ENCODE results near the gene ATP5F1B.
"Not testable (repeated sequence)": the region's sequence is repeated elsewhere in the genome, so short reads cannot be mapped to it uniquely, and the experiment has no call there.

Gene ATP5F1B

DNA sequence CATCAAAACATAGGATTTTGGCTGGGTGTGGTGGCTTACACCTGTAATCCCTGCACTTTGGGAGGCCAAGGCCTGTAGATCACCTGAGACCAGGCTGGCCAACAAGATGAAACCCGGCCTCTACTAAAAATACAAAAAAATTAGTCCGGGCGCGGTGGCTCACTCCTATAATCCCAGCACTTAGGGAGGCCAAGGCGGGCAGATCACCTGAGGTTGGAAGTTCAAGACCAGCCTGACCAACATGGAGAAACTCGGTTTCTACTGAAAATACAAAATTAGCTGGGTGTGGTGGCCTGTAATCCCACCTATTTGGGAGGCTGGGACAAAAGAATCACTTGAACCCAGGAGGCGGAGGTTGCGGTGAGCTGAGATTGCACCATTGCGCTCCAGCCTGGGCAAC is 2.2 kb upstream of the ATP5F1B start:
- DNase-seq (ENCODE audit: low read depth) = not testable (repeated sequence)

GRCh38 chr12:56645201-56645716 is 525 bp downstream of the ATP5F1B start:
- DNase-seq (ENCODE audit: low read depth) = no peak

GRCh38 chr12:56644654-56645053 is 1.1 kb downstream of the ATP5F1B start:
- no peak for DNase-seq (ENCODE audit: low read depth)

DNA sequence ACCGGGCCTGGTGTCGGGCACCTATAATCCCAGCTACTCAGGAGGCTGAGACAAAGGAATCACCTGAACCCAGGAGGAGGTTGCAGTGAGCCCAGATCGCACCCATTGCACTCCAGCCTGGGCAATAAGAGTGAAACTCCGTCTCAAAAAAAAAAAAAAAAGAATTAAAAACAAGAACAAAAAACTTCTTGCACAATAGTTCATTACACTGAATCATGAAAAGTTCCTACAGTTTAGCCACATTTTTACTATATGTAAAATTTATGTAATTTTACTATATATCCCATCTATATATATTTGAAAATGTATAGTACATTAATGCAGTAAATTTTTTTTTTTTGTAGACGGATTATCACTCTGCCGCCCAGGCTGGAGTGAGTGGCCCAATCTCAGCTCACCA is 4.6 kb downstream of the ATP5F1B start:
- no peak for DNase-seq (ENCODE audit: low read depth)

DNA sequence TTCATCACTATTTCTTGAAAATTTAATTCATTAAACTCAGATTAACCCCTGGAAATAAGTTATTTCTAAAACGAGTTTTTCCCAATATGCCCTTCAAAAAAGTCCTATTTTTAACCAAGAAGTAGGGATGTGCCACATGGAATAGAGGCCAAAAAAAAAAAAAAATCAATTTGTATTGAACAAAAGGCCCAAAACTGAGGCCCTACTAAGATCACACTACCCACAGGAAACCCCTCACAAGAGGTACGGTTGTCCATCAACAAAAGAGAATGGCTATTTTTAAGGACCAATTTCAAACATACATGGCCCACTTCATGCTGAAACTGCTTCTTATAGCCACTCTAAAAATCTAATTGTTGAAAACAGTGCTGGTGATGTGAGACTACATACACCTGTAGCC is 8.2 kb downstream of the ATP5F1B start:
- no peak for DNase-seq (ENCODE audit: low read depth)

GRCh38 chr12:56636675-56637540 is 8.9 kb downstream of the ATP5F1B start:
- DNase-seq (ENCODE audit: low read depth) = peak; percentile 88

DNA sequence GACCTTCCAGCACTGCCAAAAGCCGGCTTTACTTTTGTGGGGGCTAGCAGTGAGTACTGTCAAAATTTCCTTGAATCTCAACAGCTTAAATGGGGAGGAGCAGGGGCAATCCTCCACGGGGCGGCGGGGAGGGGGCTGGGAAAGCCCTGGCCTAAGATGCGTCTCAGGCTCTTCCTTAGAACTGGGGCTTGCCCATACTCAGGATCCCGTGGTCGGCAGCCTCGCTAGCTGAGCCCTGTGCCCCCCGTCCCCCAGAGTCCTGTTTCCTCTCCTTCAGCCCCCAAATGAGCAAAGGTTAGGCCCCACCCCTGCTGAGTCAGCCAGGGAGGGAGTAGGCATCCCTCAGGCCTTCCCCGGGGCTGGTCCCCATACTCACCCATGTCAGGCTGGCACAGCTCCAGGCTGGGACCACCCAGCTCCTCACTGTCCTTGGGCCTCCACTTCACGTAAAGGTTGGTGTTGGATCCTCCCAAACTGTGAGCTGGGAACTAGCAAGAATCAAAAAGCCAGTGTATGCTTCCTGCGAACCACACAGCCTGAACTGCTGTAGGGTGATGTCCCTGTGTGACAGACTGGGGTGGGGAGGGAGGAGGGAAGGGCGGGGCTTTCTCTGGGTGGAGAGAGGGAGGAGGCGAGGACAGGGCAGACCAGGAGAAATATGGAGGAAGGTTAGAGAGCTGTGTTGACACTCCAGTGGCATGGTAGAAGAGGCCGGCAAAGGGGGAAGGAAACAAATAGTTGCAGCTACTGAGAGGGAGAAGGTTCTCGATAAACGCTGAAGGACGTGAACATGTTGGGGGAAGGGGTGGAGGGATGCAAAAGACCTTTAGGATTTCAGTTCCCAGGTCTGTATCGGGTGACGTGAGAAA is 9.7 kb downstream of the ATP5F1B start:
- peak; percentile 69 for DNase-seq (ENCODE audit: low read depth)

GRCh38 chr12:56634837-56635791 is 10.7 kb downstream of the ATP5F1B start:
- no peak for DNase-seq (ENCODE audit: low read depth)

DNA sequence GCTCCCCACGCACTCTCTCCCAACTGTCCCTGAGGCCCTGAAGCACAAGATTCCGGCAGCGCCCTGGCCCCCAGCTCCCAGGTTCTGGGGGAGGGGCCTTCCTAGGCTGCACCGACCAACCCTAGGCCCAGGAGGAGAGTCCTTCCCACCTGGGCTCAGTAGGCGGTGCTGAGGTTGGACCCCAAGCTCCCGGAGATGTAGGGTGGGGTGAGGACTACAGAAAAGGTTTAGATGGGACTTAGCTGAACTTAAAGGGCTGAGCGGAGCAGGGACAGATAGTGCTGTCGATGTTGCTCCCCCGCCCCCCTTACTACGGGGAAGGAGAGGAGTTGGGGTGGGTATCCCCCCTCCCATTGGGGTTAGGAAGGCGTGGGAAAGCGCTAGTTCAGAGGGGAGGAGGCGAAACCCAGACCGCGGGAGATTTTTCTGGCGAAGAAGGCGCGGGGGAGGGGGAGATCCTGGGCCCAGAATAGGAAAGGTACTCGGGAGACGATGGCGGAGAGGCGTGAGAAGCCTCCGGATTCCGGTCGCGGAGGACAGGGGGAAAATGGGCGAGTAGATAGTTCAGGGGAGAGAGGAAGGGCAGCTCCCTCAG is 11.4 kb downstream of the ATP5F1B start:
- no peak for DNase-seq (ENCODE audit: low read depth)

GRCh38 chr12:56633468-56634241 is 12.1 kb downstream of the ATP5F1B start:
- DNase-seq (ENCODE audit: low read depth) = no peak

DNA sequence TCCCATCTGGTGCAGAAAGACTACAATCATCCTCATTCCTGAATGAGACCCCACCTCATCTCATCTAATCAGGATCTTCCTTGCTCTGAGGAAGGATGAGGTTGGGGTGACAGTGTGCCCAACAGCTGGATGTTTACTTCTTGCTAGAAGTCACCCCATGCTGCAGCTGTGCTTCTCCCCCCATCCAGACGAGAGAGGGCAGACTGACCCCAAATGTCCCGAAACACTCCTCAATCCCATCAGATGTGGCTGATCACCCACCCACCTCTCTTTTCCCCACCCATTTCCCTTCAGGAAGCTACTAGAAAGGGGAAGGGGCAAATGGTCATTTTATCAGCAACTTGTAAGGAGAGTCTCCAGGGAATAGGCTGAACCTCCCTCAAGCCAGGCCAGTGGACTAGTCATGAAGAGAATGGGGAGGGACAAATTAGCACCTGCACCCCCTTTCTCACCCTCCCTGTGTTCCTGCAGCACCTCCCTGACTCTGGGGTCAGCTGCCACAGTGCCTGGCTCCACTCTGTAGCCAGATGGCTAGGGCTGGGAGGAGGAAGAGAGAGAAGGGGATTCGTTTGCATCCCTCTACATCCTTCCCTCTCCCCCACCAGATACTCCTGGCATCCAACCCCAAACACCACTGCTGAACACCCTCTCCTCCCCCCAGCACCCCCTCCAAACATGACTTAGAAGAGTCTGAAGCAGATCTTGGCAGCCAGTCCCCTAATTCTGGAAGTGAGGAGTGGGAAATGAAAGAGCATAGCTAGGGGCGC is 12.9 kb downstream of the ATP5F1B start:
- no peak for DNase-seq (ENCODE audit: low read depth)

DNA sequence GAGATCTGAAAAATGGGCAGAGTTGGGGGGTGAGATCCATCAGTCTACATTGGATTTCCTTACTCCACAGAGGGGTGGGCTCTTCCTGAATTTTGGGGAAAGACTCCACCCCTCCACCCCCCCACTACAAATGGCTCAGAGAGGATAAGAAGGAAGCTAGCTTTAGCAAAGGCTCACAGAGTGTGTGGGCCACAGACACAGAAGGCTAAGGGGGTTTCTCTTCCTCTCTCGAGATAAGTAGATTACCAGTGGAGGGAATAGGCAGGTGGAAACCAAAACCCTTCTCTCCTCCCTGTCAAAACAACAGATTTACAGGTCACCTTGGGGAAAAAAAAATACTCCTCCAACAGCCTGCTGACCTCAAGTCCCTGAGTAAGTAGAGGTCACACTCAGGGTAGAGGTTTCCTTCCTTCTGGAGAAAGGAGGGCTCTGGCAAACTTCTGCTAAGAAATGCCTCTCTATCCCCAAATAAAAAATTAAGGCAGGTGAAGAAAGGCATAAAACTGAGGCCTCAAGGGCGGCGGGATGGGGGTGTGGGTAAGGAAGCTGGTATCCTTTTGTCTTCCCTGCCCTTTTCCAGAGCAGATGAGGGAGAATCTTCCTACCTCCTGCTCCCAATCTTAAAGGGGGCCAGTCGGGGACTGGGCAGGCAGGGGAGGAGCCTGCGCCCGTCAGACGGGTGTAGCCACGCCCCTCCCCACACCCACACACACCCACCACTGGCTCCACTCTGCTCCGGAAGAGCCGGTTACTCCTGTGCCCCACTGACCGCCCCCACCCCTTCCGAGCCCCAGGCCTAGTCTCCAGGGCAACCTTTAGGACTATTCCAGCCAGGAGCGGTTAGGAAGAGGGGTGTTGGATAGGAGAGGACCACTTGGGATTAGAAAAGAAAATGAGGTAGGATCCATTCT is 13.7 kb downstream of the ATP5F1B start:
- no peak for DNase-seq (ENCODE audit: low read depth)

- DNase-seq (ENCODE audit: low read depth) = peak; percentile 65
Observed at GRCh38 chr12:56630180-56630632, 15.6 kb downstream of the ATP5F1B start, which contains the start of gene BAZ2A. Gene BAZ2A (minus strand): TSS chr12:56630326. CDS start chr12:56617530, 12,796 bp downstream.

DNA sequence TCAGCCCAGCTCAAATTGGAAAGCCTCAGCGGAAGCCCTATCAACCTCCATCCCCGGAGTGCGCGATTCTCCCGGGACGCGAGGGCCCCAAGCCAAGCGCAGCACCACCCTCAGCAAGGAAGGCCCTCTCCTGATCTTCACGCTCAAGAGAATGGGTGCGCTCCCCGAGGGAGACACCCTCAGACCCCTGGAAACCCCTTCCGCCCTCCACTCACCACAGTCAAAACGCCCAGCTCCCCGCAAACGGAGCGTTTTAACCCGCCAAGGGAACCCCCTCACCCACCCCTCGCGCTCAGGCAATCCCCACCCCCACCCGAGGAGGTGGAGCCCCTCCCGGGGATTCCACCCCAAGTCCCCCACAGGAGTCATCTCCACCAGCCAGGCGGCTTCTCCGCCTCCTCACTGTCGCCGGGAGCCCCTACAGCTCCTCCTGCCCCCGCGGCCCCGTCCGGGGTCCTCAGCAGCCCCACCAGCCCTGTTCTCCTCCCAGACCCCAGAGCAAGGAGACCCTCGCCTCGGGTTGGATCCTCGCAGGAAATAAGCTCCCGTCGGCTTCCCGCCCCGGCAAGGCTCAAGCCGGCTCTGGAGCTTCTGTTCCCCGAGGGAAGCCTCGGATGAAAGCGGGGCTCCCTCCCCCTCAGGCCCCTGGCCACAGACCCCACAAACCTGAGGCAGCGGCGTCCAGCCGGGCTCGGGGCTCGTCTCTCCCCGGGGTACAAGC is 16.2 kb downstream of the ATP5F1B start:
- DNase-seq (ENCODE audit: low read depth) = no peak

DNA sequence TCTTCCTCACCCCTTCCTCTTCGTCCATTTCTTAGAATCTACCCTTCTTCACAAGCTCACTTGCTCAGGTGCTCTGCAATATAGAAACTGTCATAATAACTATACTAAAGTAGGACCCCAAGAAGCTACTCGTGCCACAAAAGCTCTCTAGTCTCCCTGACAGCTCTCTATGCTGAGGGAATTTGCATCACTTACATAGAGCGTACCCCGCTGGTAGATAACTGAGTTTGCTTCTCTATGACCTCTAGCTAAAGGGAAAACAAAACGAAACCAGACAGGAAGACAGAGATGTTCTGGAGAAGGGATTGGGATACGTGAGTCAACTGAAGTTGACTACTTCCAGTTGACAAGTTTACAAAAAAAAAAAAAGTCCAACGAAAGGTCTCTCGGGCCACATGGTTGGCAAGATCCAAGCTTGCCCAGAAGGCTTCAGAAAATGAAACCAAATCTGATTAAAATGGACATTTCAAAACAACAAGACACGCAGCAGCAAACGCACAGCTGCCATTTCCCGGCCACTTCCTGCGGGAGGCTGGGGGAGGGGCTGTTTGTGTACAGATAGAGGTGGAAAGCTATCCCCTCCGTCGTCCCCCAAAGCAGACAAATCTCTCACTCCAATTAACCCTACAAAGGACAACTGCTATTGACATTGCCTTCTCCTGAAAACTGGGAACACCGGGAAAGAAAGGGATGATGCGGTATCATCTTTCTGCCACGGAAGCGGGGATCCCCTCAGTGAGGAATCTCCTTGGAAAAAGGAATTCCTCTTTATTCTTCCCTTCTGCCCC is 16.9 kb downstream of the ATP5F1B start:
- DNase-seq (ENCODE audit: low read depth) = no peak

- no peak for DNase-seq (ENCODE audit: low read depth)
Observed at GRCh38 chr12:56626701-56627100, 19.1 kb downstream of the ATP5F1B start.

- no peak for DNase-seq (ENCODE audit: low read depth)
Observed at GRCh38 chr12:56622535-56622934, 23.2 kb downstream of the ATP5F1B start.

All from stimulated activated CD8-positive, alpha-beta memory T cell treated with anti-CD3 and anti-CD28 coated beads, Interleukin-7, amount 100 ng/mL, for 24 hours (primary cell).